ENCODE data around the gene TPP1. TPM values are rescaled to one million over a fixed set of nuclear protein-coding genes. Genes with fewer than 3 reads are reported as not detected.

TPP1 gene
- total RNA-seq, 1 donor from 2014 or later, result 72.4 TPM

DNA sequence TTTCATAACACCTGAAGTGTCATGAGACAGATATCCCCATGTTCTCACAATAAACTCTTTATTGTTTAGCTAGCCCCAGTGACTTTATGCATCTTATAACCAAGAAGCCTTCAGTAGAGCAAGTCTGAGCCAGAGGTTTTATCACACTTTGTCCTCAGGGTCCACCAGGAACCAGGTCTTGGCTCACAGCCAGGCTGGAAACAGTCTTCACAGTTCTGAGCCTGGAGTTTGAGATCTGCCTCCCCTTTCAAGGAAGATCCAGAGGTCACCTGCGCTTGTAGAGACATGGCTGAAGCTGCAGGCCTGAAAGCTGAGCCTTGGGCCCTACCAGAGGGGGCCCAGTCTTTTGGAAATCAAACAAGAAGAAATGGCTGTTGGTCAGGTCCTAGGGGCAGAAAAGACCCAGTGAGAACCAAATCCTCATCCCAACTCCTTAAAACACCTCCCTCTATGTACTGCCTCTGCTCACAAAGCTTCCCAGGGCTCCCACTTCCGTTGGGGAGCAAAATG, 19.3 kb downstream of the TPP1 start:
- H3K27me3 ChIP-seq (ENCODE audit: control insufficient read depth, insufficient read depth, low read length), result no peaks in the 10 kb centered on the region
- no peak overlapping the region for H3K4me3 ChIP-seq (ENCODE audit: low read depth, low read length)
- H3K36me3 ChIP-seq (ENCODE audit: control insufficient read depth, insufficient read depth, low read length), result peaks cover 3% of the 10 kb centered on the region
- DNase-seq (ENCODE audit: low read depth), result no peak
- TF ChIP-seq, protein P1, sequence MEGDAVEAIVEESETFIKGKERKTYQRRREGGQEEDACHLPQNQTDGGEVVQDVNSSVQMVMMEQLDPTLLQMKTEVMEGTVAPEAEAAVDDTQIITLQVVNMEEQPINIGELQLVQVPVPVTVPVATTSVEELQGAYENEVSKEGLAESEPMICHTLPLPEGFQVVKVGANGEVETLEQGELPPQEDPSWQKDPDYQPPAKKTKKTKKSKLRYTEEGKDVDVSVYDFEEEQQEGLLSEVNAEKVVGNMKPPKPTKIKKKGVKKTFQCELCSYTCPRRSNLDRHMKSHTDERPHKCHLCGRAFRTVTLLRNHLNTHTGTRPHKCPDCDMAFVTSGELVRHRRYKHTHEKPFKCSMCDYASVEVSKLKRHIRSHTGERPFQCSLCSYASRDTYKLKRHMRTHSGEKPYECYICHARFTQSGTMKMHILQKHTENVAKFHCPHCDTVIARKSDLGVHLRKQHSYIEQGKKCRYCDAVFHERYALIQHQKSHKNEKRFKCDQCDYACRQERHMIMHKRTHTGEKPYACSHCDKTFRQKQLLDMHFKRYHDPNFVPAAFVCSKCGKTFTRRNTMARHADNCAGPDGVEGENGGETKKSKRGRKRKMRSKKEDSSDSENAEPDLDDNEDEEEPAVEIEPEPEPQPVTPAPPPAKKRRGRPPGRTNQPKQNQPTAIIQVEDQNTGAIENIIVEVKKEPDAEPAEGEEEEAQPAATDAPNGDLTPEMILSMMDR (IDR thresholded peaks at IDR 0.05; ENCODE audit: insufficient read depth, low read length, poor library complexity, severe bottlenecking), result no peak

GRCh38 chr11:6599449-6599848, 19.8 kb downstream of the TPP1 start:
- DNase-seq (ENCODE audit: low read depth), result no peak
- TF ChIP-seq, protein P1 (IDR thresholded peaks at IDR 0.05; ENCODE audit: insufficient read depth, low read length, poor library complexity, severe bottlenecking), result no peak
- peaks cover 4% of the 10 kb centered on the region for H3K36me3 ChIP-seq (ENCODE audit: control insufficient read depth, insufficient read depth, low read length)
- no peaks in the 10 kb centered on the region for H3K27me3 ChIP-seq (ENCODE audit: control insufficient read depth, insufficient read depth, low read length)
- no peak overlapping the region for H3K4me3 ChIP-seq (ENCODE audit: low read depth, low read length)

- no peaks in the 10 kb centered on the region for H3K27me3 ChIP-seq (ENCODE audit: control insufficient read depth, insufficient read depth, low read length)
- peaks cover 4% of the 10 kb centered on the region for H3K36me3 ChIP-seq (ENCODE audit: control insufficient read depth, insufficient read depth, low read length)
- DNase-seq (ENCODE audit: low read depth), result no peak
- TF ChIP-seq, protein P1 (IDR thresholded peaks at IDR 0.05; ENCODE audit: insufficient read depth, low read length, poor library complexity, severe bottlenecking), result no peak
- H3K4me3 ChIP-seq (ENCODE audit: low read depth, low read length), result no peak overlapping the region
Observed at GRCh38 chr11:6598555-6598954, 20.7 kb downstream of the TPP1 start.

GRCh38 chr11:6596239-6596877, 22.9 kb downstream of the TPP1 start:
- peaks cover 4% of the 10 kb centered on the region for H3K36me3 ChIP-seq (ENCODE audit: control insufficient read depth, insufficient read depth, low read length)

GRCh38 chr11:6594142-6594768, 25.0 kb downstream of the TPP1 start:
- TF ChIP-seq, protein P1 (IDR thresholded peaks at IDR 0.05; ENCODE audit: insufficient read depth, low read length, poor library complexity, severe bottlenecking), result no peak

More at GRCh38 chr11:6596239-6596877, 22.9 kb downstream of the TPP1 start:
- no peaks in the 10 kb centered on the region for H3K27me3 ChIP-seq (ENCODE audit: control insufficient read depth, insufficient read depth, low read length)
- TF ChIP-seq, protein P1 (IDR thresholded peaks at IDR 0.05; ENCODE audit: insufficient read depth, low read length, poor library complexity, severe bottlenecking), result no peak
- DNase-seq (ENCODE audit: low read depth), result no peak
- no peak overlapping the region for H3K4me3 ChIP-seq (ENCODE audit: low read depth, low read length)

More at GRCh38 chr11:6594142-6594768, 25.0 kb downstream of the TPP1 start:
- no peaks in the 10 kb centered on the region for H3K27me3 ChIP-seq (ENCODE audit: control insufficient read depth, insufficient read depth, low read length)
- H3K4me3 ChIP-seq (ENCODE audit: low read depth, low read length), result no peak overlapping the region
- H3K36me3 ChIP-seq (ENCODE audit: control insufficient read depth, insufficient read depth, low read length), result peaks cover 1% of the 10 kb centered on the region
- no peak for DNase-seq (ENCODE audit: low read depth)
